H1 (cell line): ENCODE results near the gene COL20A1. TPM values are rescaled to one million over a fixed set of nuclear protein-coding genes. Genes with fewer than 3 reads are reported as not detected.

Source experiments
- BRCA1 ChIP-seq: IDR thresholded peaks from 2 replicates; pipeline ENCODE4 v1.6.1; 2012; ENCODE audit warnings: low read depth, low read length, improper control_type of control experiment
- EP300 ChIP-seq, 2 experiments: IDR thresholded peaks; 1 replicate in 1 of 2; 2 replicates in 1 of 2; pipeline ENCODE4 v1.6.1; 2011 to 2012; ENCODE audit warnings: low read depth in 2 of 2, low read length in 2 of 2, mild to moderate bottlenecking in 2 of 2, borderline replicate concordance in 1 of 2, inconsistent platforms in 1 of 2, moderate library complexity in 1 of 2
- GTF2F1 ChIP-seq: IDR thresholded peaks from 2 replicates; pipeline ENCODE4 v1.6.1; 2012; ENCODE audit warnings: low read depth, low read length, improper control_type of control experiment, borderline replicate concordance
- KDM4A ChIP-seq: IDR thresholded peaks from one replicate; pipeline ENCODE4 v1.7.1; 2012; ENCODE audit warnings: low read depth, mild to moderate bottlenecking, moderate library complexity, low read length, inconsistent platforms; ENCODE audit not compliant: severe bottlenecking
- RAD21 ChIP-seq, 2 experiments: IDR thresholded peaks in 1 of 2; conservative IDR thresholded peaks in 1 of 2; 2 replicates each; pipeline ENCODE4 v1.6.1; 2011; ENCODE audit warnings: low read depth in 2 of 2, low read length in 2 of 2, improper control_type of control experiment in 1 of 2, inconsistent platforms in 1 of 2, mild to moderate bottlenecking in 1 of 2, moderate library complexity in 1 of 2
- polyA plus RNA-seq, 7 experiments: library from polyadenylated mRNA; depleted of rRNA in 3 of 7; stranded (reverse) in 5 of 7; unstranded in 2 of 7; fragments of >200 nt in 5 of 7; fragments of 200-250 nt in 2 of 7; gene quantifications; 1 replicate in 5 of 7; 2 replicates in 1 of 7; 4 replicates in 1 of 7; pipeline versions ENCODE4 v1.2.1 to v1.2.3, GENCODE V29; 2011 to 2013; ENCODE audit warnings: missing spikeins in 2 of 7, mixed read lengths in 2 of 7
- total RNA-seq: library from RNA; stranded (reverse); fragmentation: NEBNext Ultra II Directional; extraction: Animal tissue kit (Norgen Biotek cat#: 25700); gene quantifications from 2 replicates; pipeline ENCODE4 v1.2.1, GENCODE V29; 2021
- TF ChIP-seq, protein P1 (sequence below): IDR thresholded peaks from 2 replicates; pipeline ENCODE4 v1.6.1; 2011; ENCODE audit warnings: low read depth, mild to moderate bottlenecking, low read length; ENCODE audit not compliant: insufficient read depth

Gene COL20A1
- total and polyA plus RNA-seq, 2 of the 8 experiments (the other 6 are each of a cell fraction or from before 2014, with no cell fraction given): 0.19 to 0.21 TPM

DNA sequence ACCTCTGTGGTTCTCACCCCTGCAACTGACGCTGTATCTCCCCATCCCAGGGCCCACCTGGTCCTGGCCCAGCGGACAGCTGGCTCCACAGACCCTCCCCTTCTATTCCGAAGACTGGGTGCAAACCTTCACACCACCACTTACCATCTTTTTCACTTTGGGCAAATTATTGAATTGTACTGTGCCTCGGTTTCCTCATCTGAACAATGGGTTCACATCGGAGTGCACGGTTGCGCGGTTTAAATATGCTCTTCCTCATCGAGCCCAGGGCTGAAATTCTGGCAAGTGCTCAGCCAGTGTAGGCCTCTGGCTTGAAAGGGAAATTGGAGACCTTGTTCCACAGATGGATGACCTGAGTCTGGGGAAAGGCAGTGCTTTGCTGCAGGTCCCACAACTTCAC is 23.3 kb upstream of the COL20A1 start (continued):
- TF ChIP-seq, protein P1, sequence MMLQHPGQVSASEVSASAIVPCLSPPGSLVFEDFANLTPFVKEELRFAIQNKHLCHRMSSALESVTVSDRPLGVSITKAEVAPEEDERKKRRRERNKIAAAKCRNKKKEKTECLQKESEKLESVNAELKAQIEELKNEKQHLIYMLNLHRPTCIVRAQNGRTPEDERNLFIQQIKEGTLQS: no peak
- TF ChIP-seq RAD21 (IDR thresholded peaks at IDR 0.05 in 1 of 2, conservative IDR thresholded peaks at IDR 0.05 in 1 of 2; ENCODE audit: low read depth in 2 of 2, low read length in 2 of 2): no peak
- no peak for TF ChIP-seq BRCA1
- no peak for TF ChIP-seq GTF2F1
- no peak for TF ChIP-seq KDM4A
- no peak for TF ChIP-seq EP300 (IDR thresholded peaks at IDR 0.05; ENCODE audit: borderline replicate concordance in 1 of 2, low read depth in 2 of 2, low read length in 2 of 2)
- TF ChIP-seq, all 59 proteins: peak for 0
